Measurements from ENCODE around the gene CDK14.

CDK14 gene

DNA sequence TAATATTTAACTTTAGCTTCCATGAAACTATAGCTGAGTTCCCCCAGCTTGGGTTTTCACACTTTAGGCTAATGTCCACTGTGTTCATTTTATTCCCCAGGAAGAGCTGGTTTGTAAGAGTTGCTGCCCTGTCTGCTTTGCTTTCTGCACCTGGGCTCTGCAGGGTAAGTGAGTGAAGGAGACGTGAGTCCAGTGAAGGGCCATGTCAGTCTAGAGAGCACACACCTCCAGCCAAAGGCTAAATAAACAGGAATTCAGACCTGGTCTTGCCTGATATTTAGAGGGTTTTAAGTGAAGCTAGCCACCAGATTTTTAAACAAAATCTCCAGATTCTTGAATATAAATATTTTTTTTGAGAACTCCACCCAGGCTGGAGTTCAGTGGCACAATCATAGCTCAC, 643.7 kb downstream of the CDK14 start:
- in situ Hi-C loops (cut with HindIII; ENCODE audit: low sequenced_read_pairs), result no loop called here

DNA sequence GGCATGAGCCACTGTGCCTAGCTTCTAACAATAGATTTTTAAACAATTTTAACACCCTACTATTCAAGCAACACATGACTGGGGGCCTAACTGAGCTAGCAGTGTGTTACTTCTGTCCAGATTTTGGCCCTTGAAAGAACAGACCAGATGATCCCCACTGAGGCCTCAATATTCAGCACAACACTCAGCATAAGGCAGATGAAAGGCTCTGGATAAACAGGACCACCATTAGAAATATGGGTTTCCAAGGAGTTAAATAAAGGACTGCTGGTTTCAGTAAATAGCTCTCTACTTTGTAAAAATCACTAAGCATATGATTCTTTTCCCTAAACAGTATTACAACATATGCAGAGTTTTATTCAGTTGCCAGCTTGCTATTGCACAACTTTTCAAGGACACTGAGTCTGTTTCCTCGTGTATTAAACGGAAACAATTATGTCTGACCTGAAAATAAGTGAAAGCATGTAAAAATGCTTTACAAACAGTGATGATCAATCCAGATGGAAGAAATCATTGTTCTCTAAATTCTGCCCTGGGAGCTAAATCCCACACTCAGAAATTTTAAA, 644.3 kb downstream of the CDK14 start:
- in situ Hi-C loops (cut with HindIII; ENCODE audit: low sequenced_read_pairs), result no loop called here

GRCh38 chr7:91242097-91242844, 646.1 kb downstream of the CDK14 start:
- in situ Hi-C loops (cut with HindIII; ENCODE audit: low sequenced_read_pairs), result no loop called here

DNA sequence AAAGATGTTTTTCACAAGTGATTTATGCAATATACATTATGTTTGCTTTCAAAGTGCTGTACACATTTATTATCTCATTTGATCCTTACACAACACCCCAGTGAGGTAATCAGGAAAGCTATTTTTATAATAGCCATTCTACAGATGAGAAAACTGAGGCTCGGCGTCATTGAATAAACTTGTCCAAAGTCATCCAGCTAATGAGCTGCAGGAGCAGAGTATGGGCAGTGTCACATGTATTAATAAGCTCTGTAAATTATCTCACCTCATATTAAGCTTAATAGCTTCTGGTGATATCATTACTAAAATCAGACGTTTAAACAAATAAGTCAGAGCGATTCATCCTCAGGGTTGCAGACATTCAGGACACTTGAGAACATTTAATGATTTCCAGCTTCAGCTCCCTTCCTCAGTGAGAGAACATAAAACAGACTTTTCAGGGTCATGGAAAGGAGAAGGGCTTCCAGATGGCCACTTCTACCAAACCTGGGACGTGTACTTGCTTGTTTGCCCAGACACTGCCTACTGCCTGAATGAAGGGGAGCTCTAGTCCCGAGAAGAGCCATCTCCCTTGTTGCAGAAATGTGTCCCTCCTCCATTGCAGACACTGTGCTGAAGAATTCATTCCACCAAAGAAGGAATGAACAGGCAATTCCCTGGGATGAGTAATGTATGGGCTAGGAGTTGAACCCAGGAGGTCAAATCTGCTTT, 647.6 kb downstream of the CDK14 start:
- in situ Hi-C loops (cut with HindIII; ENCODE audit: low sequenced_read_pairs), result no loop called here

- in situ Hi-C loops (cut with HindIII; ENCODE audit: low sequenced_read_pairs), result no loop called here
These were observed 651.4 kb downstream of the CDK14 start for GRCh38 chr7:91247500-91247899.

DNA sequence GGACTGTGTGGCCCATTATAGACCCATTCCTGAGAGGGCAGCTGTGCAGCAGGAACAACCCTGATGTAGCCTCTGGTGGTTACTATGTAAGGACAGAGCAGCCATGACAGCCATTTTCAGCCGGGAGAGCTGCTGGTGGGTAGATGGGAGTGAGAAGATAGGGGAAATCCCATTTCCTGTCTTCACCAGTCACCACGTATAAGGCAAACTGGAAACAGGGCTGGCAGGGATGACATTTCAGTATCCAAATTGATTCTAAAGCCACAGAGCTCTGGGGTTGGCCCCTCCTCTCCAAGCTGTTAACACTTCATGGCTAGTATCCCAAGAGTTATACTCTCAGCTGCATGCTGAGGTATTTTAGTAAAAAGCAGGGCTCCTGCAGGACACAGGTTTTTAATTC, 652.9 kb downstream of the CDK14 start:
- in situ Hi-C loops (cut with HindIII; ENCODE audit: low sequenced_read_pairs), result no loop called here

DNA sequence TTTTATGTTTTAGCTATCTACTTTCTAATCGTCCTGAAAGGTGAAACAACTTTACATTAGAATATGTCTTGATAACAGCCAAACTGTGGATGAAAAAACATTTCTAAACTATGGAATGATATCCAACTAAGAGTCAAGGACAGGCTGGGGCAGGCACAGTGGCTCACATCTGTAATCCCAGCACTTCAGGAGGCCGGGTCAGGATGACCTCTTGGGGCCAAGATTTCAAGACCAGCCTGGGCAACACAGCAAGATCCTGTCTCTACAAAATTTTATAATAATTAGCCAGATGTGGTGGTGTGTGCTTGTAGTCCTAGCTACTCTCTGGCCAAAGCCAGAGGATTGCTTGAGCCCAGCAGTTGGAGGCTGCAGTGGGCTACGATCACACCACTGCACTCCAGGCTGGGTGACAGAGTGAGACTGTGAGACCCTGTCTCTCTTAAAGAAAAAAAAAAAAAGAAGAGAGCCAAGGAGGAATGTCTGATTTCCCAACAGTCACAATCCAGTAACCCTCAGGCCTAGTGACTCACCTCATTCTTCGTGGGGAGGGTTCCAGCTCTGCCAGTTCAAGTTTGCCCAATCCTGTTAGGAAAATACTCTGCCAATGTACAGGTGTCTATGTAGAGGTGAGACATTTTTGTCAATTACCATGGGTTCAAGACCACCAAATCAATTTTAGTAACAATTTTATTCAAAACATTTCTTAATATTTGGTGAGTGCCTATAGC, 653.5 kb downstream of the CDK14 start:
- in situ Hi-C loops (cut with HindIII; ENCODE audit: low sequenced_read_pairs), result no loop called here

GRCh38 chr7:91250706-91251105, 654.6 kb downstream of the CDK14 start:
- in situ Hi-C loops (cut with HindIII; ENCODE audit: low sequenced_read_pairs), result no loop called here

- in situ Hi-C loops (cut with HindIII; ENCODE audit: low sequenced_read_pairs), result no loop called here
These were observed 655.8 kb downstream of the CDK14 start for GRCh38 chr7:91251877-91252276.

Measured in DLD1 (cell line).